ENCODE measurements around the gene ABTB2. TPM values are rescaled to one million over a fixed set of nuclear protein-coding genes. Genes with fewer than 3 reads are reported as not detected.
"Not testable (repeated sequence)": the region's sequence is repeated elsewhere in the genome, so short reads cannot be mapped to it uniquely, and the experiment has no call there.

Gene ABTB2
- total RNA-seq, 1 donor from 2014 or later, result 5.2 TPM

- DNase-seq (ENCODE audit: low read depth), result peak; percentile 54
Measured at GRCh38 chr11:34266090-34266912, 91.5 kb downstream of the ABTB2 start.

GRCh38 chr11:34264303-34265110 lies 93.3 kb downstream of the ABTB2 start:
- DNase-seq (ENCODE audit: low read depth), result no peak

DNA sequence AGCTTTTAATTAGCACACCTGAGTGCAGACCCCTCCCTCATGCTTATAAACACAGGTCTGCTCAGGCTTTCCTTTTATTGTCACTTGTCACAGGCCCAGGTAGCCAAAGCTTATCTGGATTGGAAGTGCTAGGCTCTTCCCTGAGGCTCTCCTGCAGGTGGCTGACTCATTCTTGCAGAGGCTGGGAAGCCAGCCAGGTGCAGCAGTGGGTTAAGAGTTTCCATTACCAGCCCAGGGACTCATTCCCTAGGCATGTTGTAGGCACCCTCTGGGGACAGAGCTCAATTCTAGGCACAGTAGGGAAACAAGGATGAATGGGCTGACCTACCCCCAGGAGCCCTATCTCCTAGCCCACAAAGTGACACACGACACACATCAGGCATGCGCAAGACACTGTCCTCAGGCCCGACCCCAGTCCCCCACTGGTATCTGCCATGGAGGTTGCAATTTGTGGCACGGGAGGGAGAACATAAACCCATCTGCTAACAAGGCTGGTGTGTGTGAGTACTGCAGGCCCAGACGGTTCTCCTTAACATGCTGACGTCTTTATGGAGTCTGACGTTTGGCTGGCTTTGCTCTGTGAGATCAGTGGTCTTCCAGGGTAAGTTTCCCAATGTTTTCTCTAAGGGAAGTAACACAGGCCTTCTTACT lies 94.2 kb downstream of the ABTB2 start:
- peak; percentile 58 for DNase-seq (ENCODE audit: low read depth)

DNA sequence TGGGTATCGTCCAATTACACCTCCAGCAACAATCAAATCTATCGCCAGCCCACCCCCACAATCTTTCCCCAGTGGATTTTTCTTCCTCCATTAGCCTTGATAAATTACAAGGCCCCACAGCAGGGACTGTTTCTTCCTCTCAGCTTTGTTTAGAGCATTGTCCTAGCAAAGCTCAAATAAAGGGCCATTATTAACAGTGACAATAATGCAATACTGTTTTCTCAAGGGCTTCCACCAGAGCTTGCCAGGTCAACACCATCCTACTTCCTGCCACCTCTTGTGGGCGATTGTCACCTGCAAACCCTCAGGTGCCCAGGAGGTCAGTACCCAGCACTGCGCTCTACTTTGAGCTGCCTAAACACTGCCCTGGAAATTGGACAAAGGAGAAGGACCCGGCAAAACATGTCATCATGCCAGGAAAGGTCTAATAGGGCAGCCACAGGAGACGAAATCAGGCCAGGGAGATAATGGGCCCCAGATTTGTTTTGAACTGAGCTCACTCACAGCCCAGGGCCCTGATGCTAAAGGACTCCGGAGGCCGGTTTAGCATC lies 95.2 kb downstream of the ABTB2 start:
- no peak for DNase-seq (ENCODE audit: low read depth)

DNA sequence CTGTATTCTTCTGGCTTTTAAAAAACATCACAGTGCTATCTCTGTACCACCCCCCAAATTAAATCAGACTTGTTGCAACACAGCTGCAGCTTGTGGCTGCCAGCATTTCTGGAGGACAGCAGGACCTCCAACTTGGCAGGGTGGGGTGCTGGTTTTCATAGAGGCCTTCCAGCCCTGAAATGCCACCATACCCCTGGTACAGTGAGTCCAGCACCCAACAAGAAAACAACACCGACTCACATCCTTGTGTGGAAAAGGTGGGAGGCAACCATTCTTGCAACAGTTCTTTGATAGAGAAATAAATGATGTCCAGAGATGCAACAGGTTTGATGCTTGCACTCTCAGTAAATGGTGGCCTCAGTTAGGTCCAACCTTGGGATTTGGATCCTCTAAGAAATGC lies 96.0 kb downstream of the ABTB2 start:
- no peak for DNase-seq (ENCODE audit: low read depth)

GRCh38 chr11:34261095-34261494 lies 96.7 kb downstream of the ABTB2 start:
- no peak for DNase-seq (ENCODE audit: low read depth)

DNA sequence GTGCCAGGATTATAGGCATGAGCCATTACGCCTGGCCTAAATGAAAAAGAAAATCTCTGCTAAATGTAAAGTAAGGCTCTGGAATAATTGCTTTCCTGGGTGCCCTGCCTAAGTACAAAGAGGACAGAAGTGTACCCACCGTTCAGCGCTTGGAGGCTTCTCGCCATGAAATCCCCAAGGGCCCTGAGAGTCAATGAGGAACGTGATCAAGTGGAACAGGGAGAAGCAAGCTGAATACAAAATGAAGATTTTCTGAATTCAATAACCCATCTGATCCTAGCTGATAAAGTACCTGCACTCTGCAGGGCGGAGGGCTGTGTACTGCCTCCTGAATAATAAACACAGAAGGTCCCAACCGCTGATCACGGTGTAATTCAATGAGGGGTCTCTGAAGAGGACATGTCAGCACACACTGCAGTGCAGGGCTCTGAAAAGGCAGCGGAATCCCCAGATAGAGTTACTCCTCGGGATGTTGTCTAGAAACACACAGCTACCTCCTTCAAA lies 97.7 kb downstream of the ABTB2 start:
- DNase-seq (ENCODE audit: low read depth), result no peak

DNA sequence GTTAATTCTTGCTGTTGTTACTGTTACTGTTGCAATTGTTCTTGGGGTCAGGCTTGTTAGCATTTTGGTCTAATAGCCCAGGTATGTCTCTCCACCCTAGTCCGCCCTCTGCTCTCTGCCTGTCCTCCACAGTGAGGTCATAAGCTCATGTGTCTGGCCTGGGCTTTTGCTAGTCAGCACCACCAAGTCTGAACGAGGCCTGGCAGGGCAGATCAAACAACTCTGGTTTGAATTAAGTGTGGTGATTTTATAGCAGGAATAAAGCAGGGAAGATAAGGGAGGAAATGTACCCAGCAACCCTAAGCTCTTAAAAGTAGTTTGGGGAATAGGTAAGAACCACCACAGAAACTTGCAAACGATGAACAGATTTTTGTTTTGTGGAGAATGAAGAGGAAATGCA lies 98.7 kb downstream of the ABTB2 start:
- no peak for DNase-seq (ENCODE audit: low read depth)

DNA sequence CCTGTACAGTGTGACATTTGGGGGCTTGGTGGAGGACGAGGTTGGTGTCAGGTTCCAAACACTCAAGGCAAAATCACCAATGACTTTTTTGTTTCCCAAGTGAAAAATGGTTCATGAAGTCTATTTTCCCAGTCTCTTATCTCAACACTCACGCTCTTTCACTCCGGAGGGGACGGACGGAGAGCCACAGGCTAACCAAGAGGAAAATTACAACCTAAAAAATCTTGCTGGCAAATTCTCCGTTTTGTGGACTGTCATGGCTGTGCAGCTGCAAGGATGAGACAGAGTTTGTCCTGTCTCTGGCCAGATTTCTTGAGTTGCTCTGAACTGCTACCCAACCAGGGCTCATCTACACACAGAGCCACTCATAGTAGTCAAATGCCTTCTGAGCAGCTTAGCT lies 101.2 kb downstream of the ABTB2 start:
- DNase-seq (ENCODE audit: low read depth), result no peak

DNA sequence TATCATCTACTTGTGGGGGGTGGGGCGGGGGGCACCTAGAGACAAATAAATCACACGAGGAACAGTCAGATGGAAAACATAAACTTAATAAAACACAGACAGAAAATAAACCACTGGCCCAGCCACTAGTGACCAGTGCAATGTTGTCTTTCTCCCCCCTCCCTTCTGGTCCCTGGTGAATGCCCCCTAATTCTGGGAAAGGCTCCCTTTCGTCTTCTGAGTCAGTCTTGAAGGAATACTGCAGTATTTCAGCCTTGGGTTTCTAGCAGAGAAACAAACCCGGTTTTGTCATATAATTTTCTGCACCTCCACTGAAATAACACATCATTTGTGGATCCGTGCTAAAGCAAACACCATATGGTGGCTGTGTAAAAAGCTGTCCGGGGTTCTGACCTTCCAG lies 101.7 kb downstream of the ABTB2 start:
- DNase-seq (ENCODE audit: low read depth), result no peak

DNA sequence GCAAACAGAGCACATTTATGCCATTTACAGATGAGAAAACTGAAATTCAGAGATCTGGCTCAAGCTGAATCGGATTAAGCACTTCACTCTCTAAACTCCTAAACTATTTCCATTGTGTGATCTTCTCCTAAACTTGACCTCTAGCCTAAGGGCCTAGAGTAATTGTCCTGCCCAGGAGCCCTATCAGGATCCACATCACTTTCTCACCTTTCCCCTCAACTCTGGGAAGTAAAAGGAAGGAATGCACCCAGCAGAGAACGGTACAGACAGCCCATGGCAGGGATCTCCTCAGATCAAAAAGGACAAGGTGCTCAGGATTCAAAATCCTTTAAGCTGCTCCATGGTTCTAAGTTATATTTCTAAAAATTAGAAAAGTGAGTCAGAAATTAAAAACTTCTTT lies 102.7 kb downstream of the ABTB2 start:
- no peak for DNase-seq (ENCODE audit: low read depth)

DNA sequence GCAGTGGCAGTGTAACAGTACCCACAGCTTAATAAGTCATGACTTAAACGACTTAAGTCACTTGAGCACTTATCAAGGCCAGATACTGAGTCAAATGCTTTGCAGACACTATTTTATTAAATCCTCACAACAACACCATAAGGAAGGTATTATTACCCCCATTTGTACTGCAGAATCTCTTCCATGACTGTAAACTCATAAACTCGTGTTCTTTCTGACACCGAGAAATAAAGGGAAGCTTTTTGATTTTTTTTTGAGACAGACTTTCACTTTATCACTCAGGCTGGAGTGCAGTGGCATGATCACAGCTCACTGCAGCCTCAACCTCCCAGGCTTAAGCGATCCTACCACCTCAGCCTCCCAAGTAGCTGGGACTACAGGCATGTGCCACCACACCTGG lies 103.8 kb downstream of the ABTB2 start:
- DNase-seq (ENCODE audit: low read depth), result no peak

- no peak for DNase-seq (ENCODE audit: low read depth)
Measured at GRCh38 chr11:34252651-34253050, 105.2 kb downstream of the ABTB2 start.

DNA sequence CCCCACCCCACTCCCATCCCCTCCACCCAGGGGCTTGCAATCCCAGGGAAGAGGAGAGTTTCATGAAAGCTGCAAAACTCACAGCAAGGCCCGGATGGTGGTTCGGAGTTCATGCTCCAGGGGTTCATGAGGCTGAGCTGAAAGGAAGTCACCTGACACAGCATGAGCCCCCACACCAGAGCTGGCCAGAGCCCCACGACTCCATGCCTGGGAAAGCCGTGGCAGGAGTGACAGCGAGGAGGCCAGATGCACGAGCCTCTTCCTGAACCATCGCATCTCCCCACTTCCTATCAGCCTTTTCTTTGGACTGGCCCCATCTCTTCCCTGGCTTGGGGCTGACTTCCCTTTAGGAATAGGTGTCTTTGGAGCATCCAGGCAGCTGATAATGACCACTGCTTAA lies 105.8 kb downstream of the ABTB2 start:
- no peak for DNase-seq (ENCODE audit: low read depth)

- peak; percentile 32 for DNase-seq (ENCODE audit: low read depth)
Measured at GRCh38 chr11:34251589-34251980, 106.2 kb downstream of the ABTB2 start.

- peak; percentile 95 for DNase-seq (ENCODE audit: low read depth)
Measured at GRCh38 chr11:34250732-34251588, 106.8 kb downstream of the ABTB2 start.

DNA sequence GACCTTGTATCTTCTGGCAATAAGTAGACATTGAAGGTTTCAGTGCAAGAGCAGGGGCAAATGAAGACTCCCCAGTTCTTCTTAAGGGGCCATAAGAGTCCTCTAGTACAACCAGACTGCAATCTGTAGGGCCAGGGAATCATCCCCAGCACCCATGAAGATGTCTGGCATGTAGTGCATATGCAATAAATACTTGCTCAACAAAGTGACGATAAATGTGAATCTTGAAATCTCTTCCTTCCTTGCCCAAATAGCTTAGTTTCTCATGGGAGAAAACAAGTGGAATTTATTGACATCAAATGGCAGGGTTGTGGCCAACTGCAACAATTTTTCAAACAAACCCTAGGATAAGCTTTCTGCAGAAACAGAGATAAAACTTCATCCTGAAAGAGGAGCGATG lies 107.6 kb downstream of the ABTB2 start:
- no peak for DNase-seq (ENCODE audit: low read depth)

GRCh38 chr11:34249439-34249838 lies 108.4 kb downstream of the ABTB2 start:
- no peak for DNase-seq (ENCODE audit: low read depth)

- DNase-seq (ENCODE audit: low read depth), result not testable (repeated sequence)
Measured at GRCh38 chr11:34246511-34246910, 111.3 kb downstream of the ABTB2 start.

DNA sequence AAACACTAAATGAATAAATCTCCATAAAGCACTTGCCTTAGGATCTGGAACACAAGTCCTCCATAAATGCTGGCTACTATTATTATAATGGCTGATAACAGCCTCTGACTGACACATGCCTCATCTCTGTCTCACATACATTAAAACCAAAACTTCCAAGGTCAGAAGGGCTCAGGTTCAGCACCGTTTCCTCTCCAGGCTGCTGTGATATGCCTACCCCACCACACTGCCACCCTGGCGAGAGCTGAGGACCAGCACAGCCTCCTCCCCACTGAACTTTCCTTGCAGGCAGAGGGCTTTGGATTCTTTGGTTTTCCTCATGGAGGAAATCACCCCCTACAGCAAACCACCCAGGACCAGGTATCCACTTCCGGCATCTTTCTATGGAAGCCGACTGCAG lies 112.8 kb downstream of the ABTB2 start:
- DNase-seq (ENCODE audit: low read depth), result no peak
